ENCODE data around the gene CETP.

The CETP gene

DNA sequence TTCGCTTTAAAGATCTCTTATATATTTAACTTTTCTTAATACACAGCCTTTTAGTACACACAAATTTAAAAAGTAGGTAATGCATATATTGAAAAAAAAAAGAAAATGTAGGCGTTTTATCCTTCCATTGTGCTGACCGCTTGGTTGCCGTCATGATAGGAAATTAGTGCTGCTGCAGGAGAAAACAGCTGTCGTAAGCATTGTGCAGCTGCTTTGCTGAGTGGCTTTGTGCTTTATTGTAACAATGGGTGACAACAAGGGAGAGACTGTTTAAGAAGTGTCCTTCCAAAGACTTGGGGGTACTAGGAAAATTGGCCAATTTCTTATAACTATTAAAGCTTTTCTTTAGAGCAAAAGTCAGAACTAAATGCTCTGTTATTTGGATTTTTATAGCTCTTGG is 24.8 kb upstream of the CETP start:
- Histone ChIP-seq H3K4me3 (no peak overlapping the region), H3K27me3 (no peaks in the 10 kb centered on the region), H3K9me3 (no peaks in the 10 kb centered on the region), H3K27ac (no peak overlapping the region), H3K4me1 (peaks cover 0 to 46% (median 18%) of the 10 kb centered on the region in 4 donors), H3K36me3 (peaks cover 65 to 71% (median 70%) of the 10 kb centered on the region in 3 donors)
- no peak for DNase-seq
- intact Hi-C loops (cut with DNase I; ENCODE audit: low total_unique reads), result loop anchor here (5.0 kb wide), 1 partner anchor 70 kb away; the partner anchor contains the start of gene SLC12A3
- TF ChIP-seq, protein P1, sequence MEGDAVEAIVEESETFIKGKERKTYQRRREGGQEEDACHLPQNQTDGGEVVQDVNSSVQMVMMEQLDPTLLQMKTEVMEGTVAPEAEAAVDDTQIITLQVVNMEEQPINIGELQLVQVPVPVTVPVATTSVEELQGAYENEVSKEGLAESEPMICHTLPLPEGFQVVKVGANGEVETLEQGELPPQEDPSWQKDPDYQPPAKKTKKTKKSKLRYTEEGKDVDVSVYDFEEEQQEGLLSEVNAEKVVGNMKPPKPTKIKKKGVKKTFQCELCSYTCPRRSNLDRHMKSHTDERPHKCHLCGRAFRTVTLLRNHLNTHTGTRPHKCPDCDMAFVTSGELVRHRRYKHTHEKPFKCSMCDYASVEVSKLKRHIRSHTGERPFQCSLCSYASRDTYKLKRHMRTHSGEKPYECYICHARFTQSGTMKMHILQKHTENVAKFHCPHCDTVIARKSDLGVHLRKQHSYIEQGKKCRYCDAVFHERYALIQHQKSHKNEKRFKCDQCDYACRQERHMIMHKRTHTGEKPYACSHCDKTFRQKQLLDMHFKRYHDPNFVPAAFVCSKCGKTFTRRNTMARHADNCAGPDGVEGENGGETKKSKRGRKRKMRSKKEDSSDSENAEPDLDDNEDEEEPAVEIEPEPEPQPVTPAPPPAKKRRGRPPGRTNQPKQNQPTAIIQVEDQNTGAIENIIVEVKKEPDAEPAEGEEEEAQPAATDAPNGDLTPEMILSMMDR (IDR thresholded peaks at IDR 0.05), result no peak

DNA sequence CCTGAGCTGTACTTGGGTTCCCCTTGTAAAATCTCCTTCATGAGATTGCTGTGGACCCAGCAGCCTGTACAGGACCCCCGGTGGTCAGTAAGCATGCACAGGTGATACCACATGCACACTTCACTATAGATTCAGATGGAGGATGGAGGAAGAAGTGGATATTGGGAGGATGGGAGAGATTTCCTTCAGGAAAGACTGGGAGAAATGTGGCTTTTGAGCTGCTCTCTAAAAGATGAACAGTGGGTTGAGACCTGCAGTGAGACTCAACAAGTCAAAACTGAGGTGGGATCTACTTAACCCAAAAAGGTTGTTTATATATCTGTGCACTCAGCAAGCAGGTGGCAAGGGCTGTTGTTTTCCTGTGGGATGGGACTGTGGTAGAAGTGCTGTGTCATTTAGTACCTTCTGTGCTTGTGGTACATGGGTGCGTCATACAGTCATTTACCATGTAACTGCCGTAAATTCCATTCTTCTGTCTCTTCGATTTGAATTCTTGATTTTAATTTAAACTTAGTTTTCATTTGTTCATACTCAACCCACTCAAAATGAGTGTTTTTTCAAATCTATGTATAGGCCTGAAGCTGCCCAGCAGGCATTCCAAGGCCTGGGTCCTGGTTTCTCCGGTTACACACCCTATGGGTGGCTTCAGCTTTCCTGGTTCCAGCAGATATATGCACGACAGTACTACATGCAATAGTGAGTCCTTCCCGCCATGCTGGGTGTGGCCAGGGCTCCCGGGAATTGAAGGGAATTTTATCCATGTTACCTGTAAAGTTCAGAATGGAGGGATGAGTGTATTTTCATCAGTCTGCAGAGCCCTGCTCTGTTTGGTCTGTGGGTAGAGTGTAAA is 22.9 kb upstream of the CETP start:
- Histone ChIP-seq H3K27ac (no peak overlapping the region), H3K36me3 (peaks cover 84 to 90% (median 89%) of the 10 kb centered on the region in 3 donors), H3K27me3 (no peaks in the 10 kb centered on the region), H3K9me3 (no peaks in the 10 kb centered on the region), H3K4me3 (no peak overlapping the region), H3K4me1 (peaks cover 0 to 39% (median 16%) of the 10 kb centered on the region in 4 donors)
- DNase-seq, result peak in 1 of 2 donors; percentile 53
- intact Hi-C loops (cut with DNase I; ENCODE audit: low total_unique reads), result loop anchor here (5.0 kb wide), 1 partner anchor 72 kb away; the partner anchor contains the start of gene SLC12A3
- TF ChIP-seq, protein P1 (IDR thresholded peaks at IDR 0.05), result no peak

DNA sequence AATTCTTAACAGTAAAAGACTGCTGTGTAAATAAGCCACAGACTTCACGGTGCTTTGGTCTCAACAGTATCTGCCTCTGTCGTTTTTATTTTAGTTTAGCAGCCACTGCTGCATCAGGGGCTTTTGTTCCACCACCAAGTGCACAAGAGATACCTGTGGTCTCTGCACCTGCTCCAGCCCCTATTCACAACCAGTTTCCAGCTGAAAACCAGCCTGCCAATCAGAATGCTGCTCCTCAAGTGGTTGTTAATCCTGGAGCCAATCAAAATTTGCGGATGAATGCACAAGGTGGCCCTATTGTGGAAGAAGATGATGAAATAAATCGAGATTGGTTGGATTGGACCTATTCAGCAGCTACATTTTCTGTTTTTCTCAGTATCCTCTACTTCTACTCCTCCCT is 21.9 kb upstream of the CETP start:
- no peak overlapping the region for H3K4me3 ChIP-seq
- no peak overlapping the region for H3K27ac ChIP-seq
- H3K4me1 ChIP-seq, result peaks cover 0 to 34% (median 14%) of the 10 kb centered on the region in 4 donors
- H3K36me3 ChIP-seq, result peaks cover 93 to 99% (median 98%) of the 10 kb centered on the region in 3 donors
- peak in 1 of 2 donors; percentile 23 for DNase-seq
- H3K27me3 ChIP-seq, result no peaks in the 10 kb centered on the region
- TF ChIP-seq, protein P1 (IDR thresholded peaks at IDR 0.05), result no peak
- intact Hi-C loops (cut with DNase I; ENCODE audit: low total_unique reads), result loop anchor here (5.0 kb wide), 1 partner anchor 72 kb away; the partner anchor contains the start of gene SLC12A3
- no peaks in the 10 kb centered on the region for H3K9me3 ChIP-seq

- Histone ChIP-seq H3K36me3 (peaks cover 92 to 97% (median 96%) of the 10 kb centered on the region in 3 donors), H3K27me3 (no peaks in the 10 kb centered on the region), H3K27ac (no peak overlapping the region), H3K4me1 (peaks cover 3 to 34% (median 10%) of the 10 kb centered on the region in 4 donors), H3K4me3 (no peak overlapping the region), H3K9me3 (no peaks in the 10 kb centered on the region)
- TF ChIP-seq, protein P1 (IDR thresholded peaks at IDR 0.05), result no peak
- intact Hi-C loops (cut with DNase I; ENCODE audit: low total_unique reads), result no loop called here
- DNase-seq, result no peak
Observed at GRCh38 chr16:56941092-56941491, 20.7 kb upstream of the CETP start.

DNA sequence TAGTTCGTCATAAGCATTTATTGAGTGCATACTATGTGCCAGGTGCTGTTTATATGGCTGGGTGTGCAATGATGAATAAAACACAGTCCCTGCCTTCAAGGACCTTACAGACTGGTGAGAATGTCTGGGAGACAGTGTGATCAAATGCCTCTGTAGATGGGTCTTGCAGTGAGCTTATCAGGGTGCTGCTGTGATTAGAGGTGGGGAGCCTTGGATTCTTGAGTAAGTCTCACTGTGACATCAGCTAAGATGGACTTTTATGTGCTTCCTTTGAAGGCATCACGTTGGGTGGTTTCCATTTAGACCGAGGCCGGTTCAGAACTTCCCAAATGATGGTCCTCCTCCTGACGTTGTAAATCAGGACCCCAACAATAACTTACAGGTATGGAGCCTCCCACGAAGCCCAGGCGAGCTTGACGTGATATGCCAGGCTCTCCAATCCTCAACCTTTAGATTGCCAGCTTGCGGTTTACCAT is 19.9 kb upstream of the CETP start:
- Histone ChIP-seq H3K4me1 (peaks cover 3 to 34% (median 9%) of the 10 kb centered on the region in 4 donors), H3K36me3 (peaks cover 84 to 97% (median 95%) of the 10 kb centered on the region in 3 donors)
- intact Hi-C loops (cut with DNase I; ENCODE audit: low total_unique reads), result no loop called here

More for the DNA sequence above, 19.9 kb upstream of the CETP start:
- Histone ChIP-seq H3K27me3 (no peaks in the 10 kb centered on the region), H3K9me3 (no peaks in the 10 kb centered on the region), H3K4me3 (no peak overlapping the region), H3K27ac (no peak overlapping the region)
- TF ChIP-seq, protein P1 (IDR thresholded peaks at IDR 0.05), result no peak
- peak in 1 of 2 donors; percentile 35 for DNase-seq
